Smooth muscle cell (in vitro differentiated cells): ENCODE data around the gene SMIM13. TPM values are rescaled to one million over a fixed set of nuclear protein-coding genes. Genes with fewer than 3 reads are reported as not detected.

Experiments
- DNase-seq: peaks from one replicate; lab custom pipeline; 2025; ENCODE audit not compliant: unreplicated experiment; lab: John Stamatoyannopoulos, UW
- H2AFZ ChIP-seq: fragments of 200-600 bp; sonication (generic); 2 replicates; pipeline ENCODE4 v1.6.0; 2016; ENCODE audit warnings: antibody characterized with exemption, low read depth, mild to moderate bottlenecking
- H3F3A ChIP-seq: fragments of 200-600 bp; sonication (generic); 2 replicates; pipeline ENCODE4 v1.6.0; 2017; ENCODE audit warnings: antibody characterized with exemption, low read depth
- H3K27ac ChIP-seq: fragments of 200-600 bp; sonication (generic); 2 replicates; pipeline ENCODE4 v1.5.1; 2016; ENCODE audit warnings: low read depth, mild to moderate bottlenecking
- H3K27me3 ChIP-seq: fragments of 200-600 bp; sonication (generic); 2 replicates; pipeline ENCODE4 v1.6.1; 2016; ENCODE audit warnings: low read depth, mild to moderate bottlenecking
- H3K36me3 ChIP-seq: fragments of 200-600 bp; sonication (generic); 2 replicates; pipeline ENCODE4 v1.5.1; 2016; ENCODE audit warnings: low read depth
- H3K4me1 ChIP-seq: fragments of 200-600 bp; sonication (generic); 2 replicates; pipeline ENCODE4 v1.5.1; 2016; ENCODE audit warnings: low read depth
- H3K4me2 ChIP-seq: fragments of 200-600 bp; sonication (generic); 2 replicates; pipeline ENCODE4 v1.6.0; 2016; ENCODE audit warnings: mild to moderate bottlenecking
- H3K4me3 ChIP-seq: fragments of 200-600 bp; sonication (generic); 2 replicates; pipeline ENCODE4 v1.5.1; 2016; ENCODE audit warnings: mild to moderate bottlenecking
- H3K79me2 ChIP-seq: fragments of 200-600 bp; sonication (generic); 2 replicates; pipeline ENCODE4 v1.6.0; 2016; ENCODE audit warnings: low read depth, mild to moderate bottlenecking
- H3K9ac ChIP-seq: fragments of 200-600 bp; sonication (generic); 2 replicates; pipeline ENCODE4 v1.6.0; 2016; ENCODE audit warnings: low read depth
- H3K9me3 ChIP-seq: fragments of 200-600 bp; sonication (generic); replicated peaks from 2 replicates; pipeline ENCODE4 v1.5.1; 2016; ENCODE audit warnings: low read depth
- H4K20me1 ChIP-seq: fragments of 200-600 bp; sonication (generic); 2 replicates; pipeline ENCODE4 v1.6.0; 2016; ENCODE audit warnings: low read depth
- CTCF ChIP-seq: fragments of 200-600 bp; sonication (generic); IDR thresholded peaks from 2 replicates; pipeline ENCODE4 v1.5.1; 2017; ENCODE audit warnings: borderline replicate concordance, mild to moderate bottlenecking, antibody characterized with exemption; ENCODE audit not compliant: insufficient read depth, poor library complexity, severe bottlenecking
- WGBS: methylation state at CpG from one replicate; pipeline ENCODE4 v1.1.7; 2016; ENCODE audit warnings: low lambda C conversion rate; 5-methylcytosine and 5-hydroxymethylcytosine counted together
- polyA plus RNA-seq: library from polyadenylated mRNA; unstranded; fragments of >200 nt; fragmentation: Nextera tagmentation; extraction: Ambion mirVana; gene quantifications from 2 replicates; pipeline ENCODE4 v1.2.1, GENCODE V29; 2016
- total RNA-seq: library from RNA; depleted of rRNA; stranded (reverse); fragments of >200 nt; gene quantifications from 2 replicates; pipeline ENCODE4 v1.2.3, GENCODE V29; 2014

The SMIM13 gene
- total and polyA plus RNA-seq, 2 experiments from 2014 or later, result 9.8 to 17.7 TPM

GRCh38 chr6:11050731-11051130 lies 42.9 kb upstream of the SMIM13 start:
- peaks cover 3% of the 10 kb centered on the region for H3K4me1 ChIP-seq
- H3K27ac ChIP-seq, result peak overlapping the region; percentile 93
- no peaks in the 10 kb centered on the region for H3K36me3 ChIP-seq
- TF ChIP-seq CTCF, result no peak
- no peak overlapping the region for H3K4me3 ChIP-seq
- 15% methylated on average over 2 of the region's 2 CpGs for WGBS
- no peaks in the 10 kb centered on the region for H4K20me1 ChIP-seq
- no peaks in the 10 kb centered on the region for H3K79me2 ChIP-seq
- peak overlapping the region; percentile 51 for H3K9ac ChIP-seq
- peak overlapping the region; percentile 60 for H3K4me2 ChIP-seq
- H3K9me3 ChIP-seq, result no peaks in the 10 kb centered on the region
- H3F3A ChIP-seq, result peaks cover 7% of the 10 kb centered on the region
- no peak for DNase-seq
- H3K27me3 ChIP-seq, result no peaks in the 10 kb centered on the region
- H2AFZ ChIP-seq, result peak overlapping the region; percentile 35

GRCh38 chr6:11053307-11053706 lies 40.3 kb upstream of the SMIM13 start:
- no peaks in the 10 kb centered on the region for H3K9me3 ChIP-seq
- H3K4me3 ChIP-seq, result no peak overlapping the region
- DNase-seq, result no peak
- no peak overlapping the region for H3K9ac ChIP-seq
- no peak overlapping the region for H2AFZ ChIP-seq
- H3K36me3 ChIP-seq, result no peaks in the 10 kb centered on the region
- peaks cover 7% of the 10 kb centered on the region for H3F3A ChIP-seq
- H3K4me1 ChIP-seq, result peaks cover 3% of the 10 kb centered on the region
- WGBS, result 90% methylated on average over 5 of the region's 5 CpGs
- H3K27ac ChIP-seq, result no peak overlapping the region
- H4K20me1 ChIP-seq, result no peaks in the 10 kb centered on the region
- no peaks in the 10 kb centered on the region for H3K79me2 ChIP-seq
- no peak overlapping the region for H3K4me2 ChIP-seq
- no peak for TF ChIP-seq CTCF
- H3K27me3 ChIP-seq, result no peaks in the 10 kb centered on the region

- Histone ChIP-seq H2AFZ (no peak overlapping the region), H3F3A (peaks cover 7% of the 10 kb centered on the region), H3K36me3 (no peaks in the 10 kb centered on the region), H3K27ac (no peak overlapping the region), H3K4me3 (no peak overlapping the region), H3K4me1 (peaks cover 3% of the 10 kb centered on the region), H3K27me3 (no peaks in the 10 kb centered on the region), H3K79me2 (no peaks in the 10 kb centered on the region), H3K4me2 (peak overlapping the region; percentile 9), H3K9ac (no peak overlapping the region), H4K20me1 (no peaks in the 10 kb centered on the region), H3K9me3 (no peaks in the 10 kb centered on the region)
- WGBS, result 94% methylated on average over 1 of the region's 1 CpG
- DNase-seq, result no peak
- TF ChIP-seq CTCF, result no peak
These were observed 38.9 kb upstream of the SMIM13 start for GRCh38 chr6:11054722-11055121.

- Histone ChIP-seq H3F3A (peaks cover 7% of the 10 kb centered on the region), H2AFZ (no peak overlapping the region), H3K4me2 (peak overlapping the region; percentile 9), H3K9me3 (no peaks in the 10 kb centered on the region), H3K4me3 (no peak overlapping the region), H3K36me3 (no peaks in the 10 kb centered on the region), H3K79me2 (no peaks in the 10 kb centered on the region), H3K27me3 (no peaks in the 10 kb centered on the region), H3K27ac (no peak overlapping the region), H4K20me1 (no peaks in the 10 kb centered on the region), H3K4me1 (peaks cover 3% of the 10 kb centered on the region), H3K9ac (no peak overlapping the region)
- TF ChIP-seq CTCF, result no peak
- no peak for DNase-seq
- WGBS, result 64% methylated on average over 4 of the region's 4 CpGs
These were observed 38.5 kb upstream of the SMIM13 start for GRCh38 chr6:11055127-11055627.
